Activated B cell treated with CpG ODN at 0.5 μM for 24 hours (primary cell): ENCODE measurements around the gene KMT5C. TPM values are rescaled to one million over a fixed set of nuclear protein-coding genes. Genes with fewer than 3 reads are reported as not detected.

Experiments used
- ATAC-seq: fragments of 200-7000 bp; cut with Tn5 transposase; one replicate; pipeline ENCODE4 v1.10.0; 2021; ENCODE audit warnings: low read depth, mild to moderate bottlenecking, moderate library complexity
- CTCF ChIA-PET: fragments of 350-600 bp; sonication (Branson Sonifier 250); formaldehyde crosslinking; loops from one replicate; lab custom pipeline; 2021; ENCODE audit warnings: antibody characterized with exemption; lab: Charles Lee
- POLR2A ChIA-PET: fragments of 350-600 bp; sonication (Branson Sonifier 250); formaldehyde crosslinking; loops from one replicate; lab custom pipeline; 2021; ENCODE audit warnings: antibody characterized with exemption; lab: Charles Lee
- DNase-seq: peaks from one replicate; pipeline ENCODE4 v3.0.0; 2022
- H3K27ac Mint-ChIP-seq: one replicate; pipeline ENCODE4 v1.8.0; 2020; ENCODE audit warnings: mixed read lengths
- H3K27me3 Mint-ChIP-seq: one replicate; pipeline ENCODE4 v1.8.0; 2021; ENCODE audit warnings: mixed read lengths
- H3K36me3 Mint-ChIP-seq: one replicate; pipeline ENCODE4 v1.8.0; 2021; ENCODE audit warnings: low read depth, mixed read lengths
- H3K4me1 Mint-ChIP-seq: one replicate; pipeline ENCODE4 v1.8.0; 2021; ENCODE audit warnings: mixed read lengths
- H3K4me3 Mint-ChIP-seq: one replicate; pipeline ENCODE4 v1.8.0; 2020; ENCODE audit warnings: mild to moderate bottlenecking, mixed read lengths
- H3K9me3 Mint-ChIP-seq: one replicate; pipeline ENCODE4 v1.8.0; 2020; ENCODE audit warnings: mixed read lengths
- intact Hi-C: fragments of 100-400 bp; cut with micrococcal nuclease; formaldehyde crosslinking; loops from one replicate; pipeline ENCODE4 v1.15.1; 2024
- total RNA-seq: library from RNA; stranded (reverse); gene quantifications from 2 replicates; pipeline ENCODE4 v1.2.3, GENCODE V29; 2022
- TF ChIP-seq, protein P1 (sequence below): fragments of 200-600 bp; IDR thresholded peaks from one replicate; pipeline ENCODE4 v1.8.0; 2022; ENCODE audit warnings: antibody characterized with exemption, mild to moderate bottlenecking

Gene KMT5C
- total RNA-seq, 1 donor from 2014 or later: 8.1 TPM

DNA sequence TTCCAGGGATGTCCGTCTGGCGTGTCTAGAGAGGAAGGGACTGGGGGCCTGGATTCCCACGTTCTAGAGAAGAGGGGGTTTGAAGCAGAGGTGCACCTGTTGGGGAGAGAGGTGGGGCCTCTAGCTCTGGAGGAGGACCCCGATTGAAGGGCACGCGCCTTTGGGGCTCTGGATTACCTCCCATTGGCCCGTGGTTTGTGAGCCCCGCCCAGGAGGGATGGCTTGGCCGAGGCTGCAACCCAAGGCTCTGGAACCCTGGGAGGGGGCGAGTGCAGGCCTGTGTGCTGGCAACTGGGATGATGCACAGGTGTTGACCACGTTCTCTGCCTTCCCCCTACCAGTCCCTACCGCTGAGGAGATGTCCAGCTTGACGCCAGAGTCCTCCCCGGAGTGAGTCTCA lies 34.7 kb upstream of the KMT5C start:
- intact Hi-C loops: loop anchor here (5.0 kb wide), 1 partner anchor 163 kb away; no protein-coding TSS in a partner anchor
- DNase-seq (no peak), ATAC-seq (no peak)
- TF ChIP-seq, protein P1, sequence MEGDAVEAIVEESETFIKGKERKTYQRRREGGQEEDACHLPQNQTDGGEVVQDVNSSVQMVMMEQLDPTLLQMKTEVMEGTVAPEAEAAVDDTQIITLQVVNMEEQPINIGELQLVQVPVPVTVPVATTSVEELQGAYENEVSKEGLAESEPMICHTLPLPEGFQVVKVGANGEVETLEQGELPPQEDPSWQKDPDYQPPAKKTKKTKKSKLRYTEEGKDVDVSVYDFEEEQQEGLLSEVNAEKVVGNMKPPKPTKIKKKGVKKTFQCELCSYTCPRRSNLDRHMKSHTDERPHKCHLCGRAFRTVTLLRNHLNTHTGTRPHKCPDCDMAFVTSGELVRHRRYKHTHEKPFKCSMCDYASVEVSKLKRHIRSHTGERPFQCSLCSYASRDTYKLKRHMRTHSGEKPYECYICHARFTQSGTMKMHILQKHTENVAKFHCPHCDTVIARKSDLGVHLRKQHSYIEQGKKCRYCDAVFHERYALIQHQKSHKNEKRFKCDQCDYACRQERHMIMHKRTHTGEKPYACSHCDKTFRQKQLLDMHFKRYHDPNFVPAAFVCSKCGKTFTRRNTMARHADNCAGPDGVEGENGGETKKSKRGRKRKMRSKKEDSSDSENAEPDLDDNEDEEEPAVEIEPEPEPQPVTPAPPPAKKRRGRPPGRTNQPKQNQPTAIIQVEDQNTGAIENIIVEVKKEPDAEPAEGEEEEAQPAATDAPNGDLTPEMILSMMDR: no peak
- ChIA-PET POLR2A (no interaction called here), CTCF (no interaction called here)
- Mint-ChIP-seq H3K27ac (no peak overlapping the region), H3K36me3 (no peaks in the 10 kb centered on the region), H3K27me3 (no peaks in the 10 kb centered on the region), H3K9me3 (no peaks in the 10 kb centered on the region), H3K4me1 (peaks cover 8% of the 10 kb centered on the region), H3K4me3 (no peak overlapping the region)

DNA sequence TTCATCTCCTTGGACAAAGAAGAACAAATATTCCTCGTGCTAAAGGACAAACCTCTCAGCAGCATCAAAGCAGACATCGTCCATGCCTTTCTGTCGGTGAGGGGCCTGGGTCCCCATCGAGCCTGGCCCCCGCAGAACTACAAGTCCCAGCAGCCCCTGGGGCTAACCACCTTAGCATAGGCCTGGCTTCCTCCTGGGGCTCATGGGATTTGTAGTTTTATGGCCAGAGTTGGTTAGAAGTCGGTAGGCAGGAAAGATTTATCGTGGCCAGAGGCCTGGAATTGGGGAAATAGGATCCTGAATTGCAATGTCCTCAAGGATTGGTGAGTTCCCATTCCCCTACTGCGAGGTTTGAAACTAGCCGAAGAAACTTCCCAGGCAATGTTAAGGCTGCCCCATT lies 34.2 kb upstream of the KMT5C start:
- no peaks in the 10 kb centered on the region for H3K9me3 Mint-ChIP-seq
- peak; percentile 60 for ATAC-seq
- intact Hi-C loops: no loop called here
- peak; percentile 30 for DNase-seq
- no peak overlapping the region for H3K27ac Mint-ChIP-seq
- H3K4me1 Mint-ChIP-seq: peaks cover 8% of the 10 kb centered on the region
- H3K4me3 Mint-ChIP-seq: no peak overlapping the region
- TF ChIP-seq, protein P1: no peak
- H3K27me3 Mint-ChIP-seq: no peaks in the 10 kb centered on the region
- ChIA-PET CTCF (no interaction called here), POLR2A (no interaction called here)
- H3K36me3 Mint-ChIP-seq: no peaks in the 10 kb centered on the region

DNA sequence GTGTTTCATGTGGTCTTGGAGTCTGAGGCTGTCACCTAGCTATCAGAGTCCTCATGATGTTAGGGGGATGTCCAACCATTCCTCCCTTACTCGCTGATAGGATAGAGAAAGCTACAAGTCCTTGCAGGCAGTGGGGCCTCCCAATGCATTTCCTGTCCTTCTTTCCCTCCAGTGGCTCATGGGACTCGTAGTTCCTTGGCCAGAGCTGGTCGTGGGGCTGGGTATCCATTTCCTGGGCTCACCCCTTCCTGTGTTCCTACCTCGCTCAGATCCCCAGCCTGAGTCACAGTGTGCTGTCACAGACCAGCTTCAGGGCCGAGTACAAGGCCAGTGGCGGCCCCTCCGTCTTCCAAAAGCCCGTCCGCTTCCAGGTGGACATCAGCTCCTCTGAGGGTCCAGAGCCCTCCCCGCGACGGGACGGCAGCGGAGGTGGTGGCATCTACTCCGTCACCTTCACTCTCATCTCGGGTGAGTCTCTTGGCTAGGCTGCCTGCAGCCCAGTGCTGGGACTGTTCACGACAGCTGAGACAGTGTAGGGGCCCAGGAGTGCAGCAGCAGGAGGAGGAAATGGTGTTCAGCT lies 33.6 kb upstream of the KMT5C start:
- ChIA-PET CTCF (interaction anchor here (1.4 kb wide), 1 partner anchor 14 kb away, joined by 3 read pairs; no protein-coding TSS in a partner anchor), POLR2A (no interaction called here)
- no peak for ATAC-seq
- TF ChIP-seq, protein P1: no peak
- Mint-ChIP-seq H3K4me1 (peaks cover 8% of the 10 kb centered on the region), H3K9me3 (no peaks in the 10 kb centered on the region), H3K27ac (no peak overlapping the region), H3K4me3 (no peak overlapping the region), H3K36me3 (no peaks in the 10 kb centered on the region), H3K27me3 (no peaks in the 10 kb centered on the region)
- intact Hi-C loops: no loop called here
- DNase-seq: no peak

DNA sequence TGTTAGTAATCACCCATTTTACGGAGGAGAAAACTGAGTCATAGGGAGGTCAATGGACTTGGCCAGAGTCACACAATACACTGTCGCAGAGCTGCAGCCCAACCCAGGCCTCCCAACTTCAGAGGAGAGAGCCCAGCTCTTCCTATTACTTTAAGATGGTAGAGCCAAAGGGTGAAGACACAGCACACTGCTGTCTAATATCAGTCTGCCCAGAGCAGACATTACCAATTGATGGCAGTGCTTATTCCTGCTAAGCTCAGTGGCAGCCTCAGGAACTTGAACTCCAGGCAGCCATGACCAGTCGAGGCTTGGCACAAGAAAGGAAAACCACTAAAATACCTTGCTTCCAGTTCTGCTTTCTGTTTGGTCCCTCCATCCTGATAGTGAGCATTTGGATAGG lies 33.0 kb upstream of the KMT5C start:
- ChIA-PET CTCF (interaction anchor here (1.4 kb wide), 1 partner anchor 15 kb away, joined by 3 read pairs; no protein-coding TSS in a partner anchor), POLR2A (no interaction called here)
- Mint-ChIP-seq H3K27me3 (no peaks in the 10 kb centered on the region), H3K9me3 (no peaks in the 10 kb centered on the region), H3K4me1 (peaks cover 5% of the 10 kb centered on the region), H3K4me3 (no peak overlapping the region), H3K36me3 (no peaks in the 10 kb centered on the region), H3K27ac (no peak overlapping the region)
- no peak for ATAC-seq
- TF ChIP-seq, protein P1: no peak
- DNase-seq: no peak
- intact Hi-C loops: no loop called here

DNA sequence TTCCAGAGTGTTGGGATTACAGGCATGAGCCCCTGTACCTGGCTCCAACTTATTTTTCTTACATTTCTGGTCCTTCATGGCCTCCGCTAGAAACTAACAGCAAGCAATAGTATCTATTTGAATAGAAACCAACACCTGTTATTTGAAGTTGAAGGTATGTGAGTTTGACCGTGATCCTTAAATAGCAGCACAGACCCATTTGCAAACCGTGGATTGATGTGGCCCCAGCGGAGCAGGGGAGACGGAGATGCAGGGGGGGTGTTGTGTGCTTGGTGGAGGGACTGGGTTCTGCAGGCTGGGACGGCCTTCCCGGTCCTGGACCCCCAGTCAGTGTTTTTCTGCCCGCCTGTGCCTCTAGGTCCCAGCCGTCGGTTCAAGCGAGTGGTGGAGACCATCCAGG lies 31.4 kb upstream of the KMT5C start:
- intact Hi-C loops: no loop called here
- Mint-ChIP-seq H3K27ac (no peak overlapping the region), H3K36me3 (no peaks in the 10 kb centered on the region), H3K27me3 (no peaks in the 10 kb centered on the region), H3K9me3 (no peaks in the 10 kb centered on the region), H3K4me1 (no peaks in the 10 kb centered on the region), H3K4me3 (no peak overlapping the region)
- TF ChIP-seq, protein P1: no peak
- ChIA-PET POLR2A (no interaction called here), CTCF (no interaction called here)
- DNase-seq: no peak
- no peak for ATAC-seq
